NOMO-1 treated with DMSO at 0.1 percent for 48 hours (cell line): ENCODE results near the gene LGR5.
"Not testable (repeated sequence)": the region's sequence is repeated elsewhere in the genome, so short reads cannot be mapped to it uniquely, and the experiment has no call there.

Experiments used
- DNase-seq: peaks from one replicate; lab custom pipeline; 2025; ENCODE audit not compliant: unreplicated experiment; lab: John Stamatoyannopoulos, UW

Gene LGR5

GRCh38 chr12:71469258-71469750, 29.7 kb downstream of the LGR5 start:
- no peak for DNase-seq

DNA sequence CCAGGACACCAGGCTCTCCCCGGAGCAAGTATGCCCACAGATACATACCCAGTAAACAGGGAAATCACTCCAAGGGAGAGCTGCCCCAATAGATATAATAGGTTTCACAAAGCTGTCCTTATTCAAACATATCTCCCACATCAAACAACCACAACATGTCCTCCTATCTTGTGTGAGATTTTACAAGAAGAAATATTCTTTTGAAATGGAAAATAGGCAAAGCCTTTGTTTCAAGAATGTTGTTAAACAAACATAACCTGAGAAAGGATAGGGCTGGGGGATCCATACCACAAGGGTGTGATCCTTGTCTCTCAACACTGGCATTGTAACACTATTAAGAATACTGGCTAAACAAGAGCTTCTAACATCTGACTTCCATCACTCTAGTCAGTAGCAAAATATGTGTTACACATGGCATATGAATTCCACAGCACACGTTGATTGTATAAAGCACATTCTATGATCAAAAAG, 32.9 kb downstream of the LGR5 start:
- DNase-seq: no peak

DNA sequence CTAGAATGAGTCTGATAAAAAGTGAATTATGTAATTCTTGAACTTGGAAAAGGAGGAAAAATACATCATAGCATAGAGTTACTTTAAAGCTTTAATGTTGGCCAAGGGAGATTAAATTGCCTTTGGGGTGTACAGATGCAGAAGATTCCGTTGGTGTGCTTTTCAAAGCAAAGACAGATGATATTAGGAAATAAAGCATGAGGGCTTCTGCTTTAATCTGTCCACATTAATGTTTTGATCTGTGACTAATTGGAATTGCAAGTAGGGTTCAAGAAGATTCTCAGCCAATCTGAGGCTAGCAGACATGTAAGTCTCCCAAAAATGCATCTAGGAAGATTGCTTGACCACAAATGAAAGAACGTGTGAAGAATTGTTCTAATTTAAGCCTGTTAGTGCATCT, 35.2 kb downstream of the LGR5 start:
- DNase-seq: no peak

- DNase-seq: no peak
Measured at GRCh38 chr12:71475280-71475679, 35.7 kb downstream of the LGR5 start.

GRCh38 chr12:71476513-71476912, 36.9 kb downstream of the LGR5 start:
- DNase-seq: no peak

GRCh38 chr12:71477609-71478008, 38.0 kb downstream of the LGR5 start:
- DNase-seq: no peak

DNA sequence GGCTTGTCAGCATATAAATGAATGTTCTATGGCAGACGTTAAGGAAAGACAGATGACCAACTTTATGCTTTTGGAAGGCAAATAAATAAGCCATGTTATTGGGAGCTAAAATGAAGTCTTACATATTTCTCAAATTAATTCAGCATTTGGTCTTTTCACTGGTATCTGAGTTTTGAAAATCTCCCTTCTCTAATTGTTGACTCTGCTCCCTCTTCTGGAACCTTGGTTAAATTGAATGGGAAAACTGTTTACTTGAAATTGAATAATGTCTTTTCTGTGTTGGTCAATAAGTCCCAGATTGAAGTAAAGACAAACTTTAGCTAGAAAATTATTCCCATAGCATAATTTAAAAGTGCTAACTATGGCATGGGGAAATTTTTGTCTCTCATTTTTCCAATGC, 38.7 kb downstream of the LGR5 start:
- no peak for DNase-seq

GRCh38 chr12:71484272-71484905, 44.8 kb downstream of the LGR5 start:
- DNase-seq: no peak

- not testable (repeated sequence) for DNase-seq
Measured at GRCh38 chr12:71490844-71491243, 51.2 kb downstream of the LGR5 start.

DNA sequence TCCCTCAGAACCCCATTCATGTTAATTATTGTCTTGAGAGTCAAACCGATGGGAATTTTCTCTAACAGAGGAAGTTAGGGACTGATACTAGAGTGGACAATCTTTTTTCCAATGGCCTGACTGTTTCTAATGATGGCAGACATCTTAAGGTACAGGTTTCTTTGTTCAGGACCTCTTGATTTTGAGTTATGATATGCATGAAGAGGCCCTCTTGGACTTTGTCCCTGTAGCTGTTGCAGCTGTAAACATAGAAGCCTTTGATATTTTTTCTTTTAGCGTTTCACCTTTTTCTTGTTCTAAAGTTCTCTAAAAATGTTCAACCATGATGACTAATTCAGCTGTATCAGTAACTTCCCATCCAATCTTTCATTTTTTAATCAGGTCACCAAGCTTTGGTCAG, 53.0 kb downstream of the LGR5 start:
- DNase-seq: no peak

- DNase-seq: no peak
Measured at GRCh38 chr12:71499834-71500233, 60.2 kb downstream of the LGR5 start.

DNA sequence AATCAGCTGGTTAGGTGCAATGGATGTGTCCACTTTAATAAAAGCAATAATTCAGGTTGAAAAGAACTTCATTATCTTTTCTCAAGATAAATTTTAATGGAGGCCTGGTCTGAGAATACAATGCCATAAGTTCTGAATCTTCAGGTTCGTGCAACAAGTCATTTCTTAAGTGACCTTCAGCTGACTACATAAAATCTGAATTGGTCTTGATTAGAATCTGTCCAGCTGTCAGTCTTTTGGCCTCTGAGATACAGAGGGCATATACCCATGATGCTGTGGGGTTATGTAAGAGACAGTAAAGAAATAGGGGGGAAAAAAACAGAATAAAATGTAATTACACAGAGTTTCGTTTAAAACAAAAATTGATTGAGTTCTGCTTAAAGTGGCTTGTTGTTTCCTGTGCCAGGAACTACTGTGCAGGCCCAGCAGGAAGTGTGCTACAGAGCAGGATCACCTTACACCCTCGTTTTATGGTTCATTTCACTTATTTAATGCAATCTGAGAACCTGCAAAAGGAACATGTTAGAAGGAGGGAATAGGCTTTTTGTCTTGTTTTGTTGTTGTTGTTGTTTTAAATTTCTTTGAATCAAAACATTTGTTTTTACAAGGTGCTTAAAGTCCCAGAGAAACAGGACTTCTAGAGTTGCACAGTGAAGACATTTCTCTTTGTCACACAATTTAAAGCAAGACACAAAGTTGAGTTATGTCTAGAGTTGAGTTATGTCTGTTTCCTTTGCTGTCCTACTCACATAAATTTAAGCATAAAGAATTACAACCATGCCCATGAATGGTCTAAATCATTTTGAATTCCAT, 64.2 kb downstream of the LGR5 start:
- DNase-seq: no peak

GRCh38 chr12:71504476-71504875, 64.9 kb downstream of the LGR5 start:
- no peak for DNase-seq

- no peak for DNase-seq
Measured at GRCh38 chr12:71509705-71510104, 70.1 kb downstream of the LGR5 start.

DNA sequence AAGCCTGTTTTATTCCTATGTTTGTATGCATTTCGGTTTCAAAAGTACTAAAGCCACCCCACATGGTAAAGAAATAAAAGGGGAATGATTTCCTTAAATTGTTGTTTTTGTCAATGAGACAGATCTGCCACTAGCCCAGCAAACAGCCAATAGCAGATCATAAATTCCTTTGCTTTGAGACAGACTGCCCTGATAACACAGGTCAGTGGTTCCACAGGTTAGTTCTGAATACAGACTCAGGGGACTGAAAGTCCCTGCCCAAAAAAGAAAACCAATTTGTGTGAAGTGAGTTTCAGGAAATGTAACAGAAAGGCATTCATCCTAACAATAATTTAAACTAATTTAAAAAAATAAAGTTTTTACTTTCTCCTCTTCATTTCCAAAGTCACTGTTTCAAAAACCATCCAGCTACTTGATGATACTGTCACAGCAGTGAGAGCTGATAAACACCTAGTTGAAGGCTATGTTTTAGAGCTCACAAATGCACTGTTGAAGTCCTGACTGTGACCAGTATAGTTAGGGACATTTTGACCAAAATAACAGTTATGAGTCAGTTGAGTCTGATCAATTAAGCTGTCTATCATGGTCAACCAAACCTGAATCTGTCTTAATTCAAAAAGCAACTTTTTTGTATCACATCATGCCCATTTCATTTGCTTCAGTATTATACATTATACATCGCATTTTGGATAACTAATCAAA, 77.7 kb downstream of the LGR5 start:
- DNase-seq: no peak

DNA sequence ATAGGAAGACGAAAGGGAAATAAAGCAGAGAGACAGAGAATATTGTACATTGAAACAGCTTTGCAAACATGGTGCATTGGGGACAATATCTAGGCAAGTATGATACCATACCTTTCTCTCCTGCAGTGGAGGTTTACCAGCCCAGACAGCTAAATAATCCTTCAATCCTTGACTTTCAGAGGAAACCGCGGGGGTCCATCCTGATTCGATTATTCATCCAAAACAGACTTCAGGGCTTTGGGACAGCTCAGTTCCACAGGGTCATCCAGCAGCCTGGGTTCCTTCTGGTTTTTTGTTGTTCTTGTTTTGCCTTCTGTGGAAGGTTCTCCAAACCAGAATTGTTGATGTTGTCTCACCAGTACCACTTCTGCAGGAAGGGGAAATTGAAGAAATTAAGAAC, 81.5 kb downstream of the LGR5 start:
- no peak for DNase-seq

- no peak for DNase-seq
Measured at GRCh38 chr12:71524626-71525025, 85.0 kb downstream of the LGR5 start.

- DNase-seq: no peak
Measured at GRCh38 chr12:71533703-71534102, 94.1 kb downstream of the LGR5 start.

- DNase-seq: peak; percentile 69
Measured at GRCh38 chr12:71536279-71536938, 96.8 kb downstream of the LGR5 start.

DNA sequence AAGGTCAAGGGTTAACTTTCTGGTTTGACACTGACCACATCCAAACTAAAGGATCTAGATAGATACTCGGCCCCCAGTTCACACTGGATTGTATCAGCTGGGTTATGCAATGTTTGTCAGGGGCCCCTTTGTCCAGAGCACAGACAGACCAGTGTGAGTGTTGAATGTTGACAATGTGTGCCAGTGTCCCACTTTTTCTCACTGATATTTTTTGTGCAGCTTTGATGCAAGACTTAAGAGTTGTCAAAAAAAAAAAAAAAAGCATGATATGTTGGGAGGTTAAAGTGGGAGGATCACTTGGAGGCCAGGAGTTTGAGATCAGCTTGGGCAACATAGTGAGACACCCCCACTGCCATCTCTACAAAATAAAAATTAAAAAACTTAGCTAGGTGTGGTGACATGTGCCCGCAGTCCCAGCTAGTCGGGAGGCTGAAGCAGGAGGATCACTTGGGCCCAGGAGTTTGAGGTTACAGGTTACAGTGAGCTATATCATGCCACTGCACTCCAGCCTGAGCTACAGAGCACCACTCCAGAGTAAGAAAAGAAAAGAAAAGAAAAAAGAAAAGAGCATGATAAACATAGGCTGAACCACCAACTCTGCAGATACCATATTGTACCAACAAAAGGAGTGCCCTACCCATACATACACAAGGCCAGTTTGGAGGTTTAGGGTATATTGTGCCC, 97.5 kb downstream of the LGR5 start:
- no peak for DNase-seq

DNA sequence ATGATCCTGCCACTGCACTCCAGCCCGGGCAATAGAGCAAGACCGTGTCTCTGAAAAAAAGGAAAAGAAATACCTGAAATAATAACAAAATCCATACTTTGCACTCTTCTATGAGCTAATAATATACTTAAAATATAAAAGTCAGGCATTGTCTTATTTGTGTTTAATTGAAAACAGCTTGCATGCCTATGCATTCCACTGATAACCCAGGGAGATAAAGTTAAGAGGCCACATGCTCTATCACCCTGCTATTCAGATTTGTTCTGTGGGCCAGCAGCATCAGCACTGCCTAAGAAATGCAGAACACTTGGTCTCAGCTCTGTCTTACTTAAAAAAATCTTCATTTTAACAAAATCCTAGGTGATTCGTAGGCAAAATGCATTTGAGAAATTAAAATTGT, 99.2 kb downstream of the LGR5 start:
- no peak for DNase-seq
